OCI-LY1 (cell line): ENCODE data around the gene PRKCZ.

Source experiments
- H2AFZ ChIP-seq: fragments of 200-600 bp; sonication (generic), shearing (Covaris generic); 2 replicates; pipeline ENCODE4 v1.6.0; 2014; ENCODE audit warnings: antibody characterized with exemption, mild to moderate bottlenecking, low read length
- H3F3A ChIP-seq: fragments of 200-600 bp; sonication (generic), shearing (Covaris generic); 2 replicates; pipeline ENCODE4 v1.6.0; 2014; ENCODE audit warnings: mild to moderate bottlenecking, antibody characterized with exemption, low read length, moderate library complexity; ENCODE audit not compliant: insufficient read depth
- H3K27ac ChIP-seq: fragments of 200-600 bp; sonication (generic); 2 replicates; pipeline ENCODE4 v1.5.1; 2014; ENCODE audit warnings: low read length, mixed run types, mild to moderate bottlenecking, low read depth; ENCODE audit not compliant: poor library complexity, severe bottlenecking
- H3K27me3 ChIP-seq: fragments of 200-600 bp; sonication (generic); 2 replicates; pipeline ENCODE4 v1.6.0; 2014; ENCODE audit warnings: antibody characterized with exemption, mild to moderate bottlenecking, low read length, moderate library complexity; ENCODE audit not compliant: insufficient read depth
- H3K36me3 ChIP-seq: fragments of 200-600 bp; sonication (generic); 2 replicates; pipeline ENCODE4 v1.6.1; 2014; ENCODE audit warnings: mild to moderate bottlenecking, antibody characterized with exemption, low read length, moderate library complexity, mixed read lengths; ENCODE audit not compliant: insufficient read depth
- H3K4me1 ChIP-seq: fragments of 200-600 bp; sonication (generic); 2 replicates; pipeline ENCODE4 v1.5.1; 2014; ENCODE audit warnings: mild to moderate bottlenecking, low read length, moderate library complexity; ENCODE audit not compliant: insufficient read depth, severe bottlenecking
- H3K4me2 ChIP-seq: fragments of 200-600 bp; sonication (generic), shearing (Covaris generic); 2 replicates; pipeline ENCODE4 v1.6.1; 2014; ENCODE audit warnings: low read length
- H3K4me3 ChIP-seq: fragments of 200-600 bp; sonication (generic); 2 replicates; pipeline ENCODE4 v1.5.1; 2014; ENCODE audit warnings: low read length, low read depth, mild to moderate bottlenecking, mixed read lengths; ENCODE audit not compliant: poor library complexity, severe bottlenecking
- H3K79me2 ChIP-seq: fragments of 200-600 bp; shearing (Covaris generic); 2 replicates; pipeline ENCODE4 v1.6.1; 2016; ENCODE audit warnings: mixed run types, low read length, mixed read lengths; ENCODE audit not compliant: insufficient read depth
- H3K9ac ChIP-seq: fragments of 200-600 bp; sonication (generic), shearing (Covaris generic); 2 replicates; pipeline ENCODE4 v1.6.1; 2014; ENCODE audit warnings: mild to moderate bottlenecking, low read length, mixed read lengths
- H3K9me2 ChIP-seq: fragments of 200-600 bp; sonication (generic), shearing (Covaris generic); 2 replicates; pipeline ENCODE4 v1.6.1; 2014; ENCODE audit warnings: low read depth, mild to moderate bottlenecking, low read length, mixed read lengths
- H3K9me3 ChIP-seq: fragments of 200-600 bp; shearing (Covaris generic); 2 replicates; pipeline ENCODE4 v1.6.1; 2014; ENCODE audit warnings: low read length, mixed read lengths
- H4K20me1 ChIP-seq: fragments of 200-600 bp; sonication (generic), shearing (Covaris generic); 2 replicates; pipeline ENCODE4 v1.6.0; 2016; ENCODE audit warnings: mild to moderate bottlenecking, low read length; ENCODE audit not compliant: insufficient read depth
- CTCF ChIP-seq: fragments of 200-600 bp; sonication (generic), shearing (Covaris generic); IDR thresholded peaks from 2 replicates; pipeline ENCODE4 v1.5.1; 2017; ENCODE audit warnings: mild to moderate bottlenecking, antibody characterized with exemption, low read length, moderate library complexity, mixed read lengths
- EZH2 ChIP-seq: fragments of 200-600 bp; sonication (generic), shearing (Covaris generic); IDR thresholded peaks from 2 replicates; pipeline ENCODE4 v1.8.0; 2017; ENCODE audit warnings: borderline replicate concordance, mixed run types, mild to moderate bottlenecking, antibody characterized with exemption, low read length, moderate library complexity, mixed read lengths

Gene PRKCZ

GRCh38 chr1:2042830-2043773 lies 7.1 kb upstream of the PRKCZ start:
- Histone ChIP-seq H3K4me1 (peaks cover 10% of the 10 kb centered on the region), H3K9me2 (no peaks in the 10 kb centered on the region), H3K79me2 (no peaks in the 10 kb centered on the region), H3K4me2 (no peak overlapping the region), H2AFZ (no peak overlapping the region), H4K20me1 (no peaks in the 10 kb centered on the region), H3K27ac (no peak overlapping the region), H3K4me3 (no peak overlapping the region), H3K9me3 (no peaks in the 10 kb centered on the region), H3K9ac (no peak overlapping the region), H3F3A (no peaks in the 10 kb centered on the region), H3K27me3 (peaks cover 5% of the 10 kb centered on the region), H3K36me3 (no peaks in the 10 kb centered on the region; the same call in 1 of the 2 replicates)
- TF ChIP-seq CTCF (no peak), EZH2 (no peak)

GRCh38 chr1:2043886-2044285 lies 6.3 kb upstream of the PRKCZ start:
- Histone ChIP-seq H3K9ac (no peak overlapping the region), H3K4me2 (no peak overlapping the region), H2AFZ (no peak overlapping the region), H3K79me2 (no peaks in the 10 kb centered on the region), H3K9me2 (no peaks in the 10 kb centered on the region), H3K4me1 (peaks cover 10% of the 10 kb centered on the region), H4K20me1 (no peaks in the 10 kb centered on the region), H3K4me3 (no peak overlapping the region), H3K27me3 (no peaks in the 10 kb centered on the region; the same call in none of the 2 replicates), H3K27ac (no peak overlapping the region), H3K36me3 (no peaks in the 10 kb centered on the region), H3F3A (no peaks in the 10 kb centered on the region), H3K9me3 (no peaks in the 10 kb centered on the region)
- TF ChIP-seq EZH2 (no peak), CTCF (no peak)

- peak overlapping the region; percentile 57 for H3K4me2 ChIP-seq
- H3F3A ChIP-seq, result no peaks in the 10 kb centered on the region
- H3K4me3 ChIP-seq, result peak overlapping the region; percentile 33
- H3K9ac ChIP-seq, result peak overlapping the region; percentile 32; the same call in 1 of the 2 replicates
- H2AFZ ChIP-seq, result no peak overlapping the region
- H3K36me3 ChIP-seq, result no peaks in the 10 kb centered on the region
- TF ChIP-seq EZH2 (no peak), CTCF (peak; percentile 60)
- no peak overlapping the region for H3K27ac ChIP-seq
- H3K4me1 ChIP-seq, result peaks cover 17% of the 10 kb centered on the region
- no peaks in the 10 kb centered on the region for H3K9me3 ChIP-seq
- no peaks in the 10 kb centered on the region; the same call in none of the 2 replicates for H3K27me3 ChIP-seq
- H3K79me2 ChIP-seq, result no peaks in the 10 kb centered on the region
- no peaks in the 10 kb centered on the region for H3K9me2 ChIP-seq
- no peaks in the 10 kb centered on the region for H4K20me1 ChIP-seq
Measured at GRCh38 chr1:2044510-2045319, 5.5 kb upstream of the PRKCZ start.
